ENCODE results near the gene SLC12A7. TPM values are rescaled to one million over a fixed set of nuclear protein-coding genes. Genes with fewer than 3 reads are reported as not detected.

Gene SLC12A7
- total and polyA plus RNA-seq, 9 of the 15 experiments (the other 6 are each of a cell fraction or from before 2014, with no cell fraction given), result 0.01 to 3.1 (median 0.56) TPM

GRCh38 chr5:1069720-1070088 lies 42.2 kb downstream of the SLC12A7 start:
- H3K79me2 ChIP-seq (ENCODE audit: control insufficient read depth, insufficient read depth, low read length), result no peaks in the 10 kb centered on the region
- no peak overlapping the region for H3K27ac ChIP-seq (ENCODE audit: extremely low read depth, low read depth, low read length)
- DNase-seq (ENCODE audit: extremely low read depth in 1 of 4, low spot score in 3 of 4) (no peak), FAIRE-seq (no peak), ATAC-seq (no peak)
- 40% methylated on average over 13 of the region's 15 CpGs for WGBS (ENCODE audit: insufficient coverage, low coverage, missing lambda C conversion rate)
- ChIA-PET POLR2A (interaction anchor here (0.7 kb wide), 1 partner anchor 745 kb away, joined by 3 read pairs; no protein-coding TSS in a partner anchor), CTCF (ENCODE audit: low intra/inter-chr PET ratio) (no interaction called here)
- no peak overlapping the region for H3K9ac ChIP-seq (ENCODE audit: insufficient read depth in 1 of 2, low read depth in 2 of 2, low read length in 2 of 2)
- no TSS peak for BruUV-seq (replicated peaks)
- intact Hi-C loops (cut with micrococcal nuclease), result loop anchor here (5.0 kb wide), 1 partner anchor 48 kb away; no protein-coding TSS in a partner anchor
- H3K4me3 ChIP-seq, result no peak overlapping the region
- peaks cover 14 to 39% of the 10 kb centered on the region in 2 experiments; a peak in 4 of 5 replicates for H3K4me1 ChIP-seq (replicated peaks in 1 of 2; ENCODE audit: control insufficient read depth in 2 of 2, insufficient read depth in 2 of 2, low read length in 2 of 2)
- in situ Hi-C loops (cut with MboI), result no loop called here
- no peak overlapping the region for H3K4me2 ChIP-seq (ENCODE audit: insufficient read depth, low read length)
- no peaks in the 10 kb centered on the region for H3K9me1 ChIP-seq (ENCODE audit: control insufficient read depth, insufficient read depth, low read length)
- H3K36me3 ChIP-seq (ENCODE audit: control insufficient read depth, insufficient read depth, low read length), result no peaks in the 10 kb centered on the region
- H3K27me3 ChIP-seq (ENCODE audit: control insufficient read depth in 2 of 2, insufficient read depth in 2 of 2, low read length in 2 of 2), result peaks cover 0 to 38% of the 10 kb centered on the region in 2 experiments; a peak in 3 of 5 replicates
- peaks cover 18% of the 10 kb centered on the region for H4K20me1 ChIP-seq (replicated peaks; ENCODE audit: control insufficient read depth, insufficient read depth, low read length)
- H3K9me3 ChIP-seq (replicated peaks; ENCODE audit: control insufficient read depth, insufficient read depth, low read depth, low read length), result no peaks in the 10 kb centered on the region
- no peak overlapping the region for H2AFZ ChIP-seq (ENCODE audit: low read depth, low read length)
- TF ChIP-seq MED1 (CRISPR knock-in tag; IDR thresholded peaks at IDR 0.05; ENCODE audit: borderline replicate concordance) (no peak), HDGF (IDR thresholded peaks at IDR 0.05) (no peak), ZBTB2 (IDR thresholded peaks at IDR 0.05) (no peak), ZNF324 (CRISPR knock-in tag; IDR thresholded peaks at IDR 0.05) (no peak), ZNF311 (CRISPR knock-in tag; IDR thresholded peaks at IDR 0.05) (no peak), DMBX1 (CRISPR knock-in tag; IDR thresholded peaks at IDR 0.05; ENCODE audit: borderline replicate concordance) (no peak), ZNF232 (CRISPR knock-in tag; IDR thresholded peaks at IDR 0.05) (no peak), ELK1 (CRISPR knock-in tag; IDR thresholded peaks at IDR 0.05) (no peak), RFX5 (IDR thresholded peaks at IDR 0.05; ENCODE audit: low read depth, low read length) (no peak), GTF2E2 (tag; IDR thresholded peaks at IDR 0.05) (no peak), FOS (IDR thresholded peaks at IDR 0.05; ENCODE audit: extremely low read depth, insufficient read length) (no peak), C11orf30 (IDR thresholded peaks at IDR 0.05; ENCODE audit: low read depth) (no peak), ASH1L (IDR thresholded peaks at IDR 0.05; ENCODE audit: borderline replicate concordance, low read depth, partially characterized antibody) (no peak), SIN3A (IDR thresholded peaks at IDR 0.05; ENCODE audit: borderline replicate concordance in 2 of 2, control insufficient read depth in 1 of 2, low read depth in 2 of 2, low read length in 2 of 2) (no peak), JUN (IDR thresholded peaks at IDR 0.05; ENCODE audit: borderline replicate concordance, low read depth, low read length) (no peak), JUN (CRISPR knock-in tag; IDR thresholded peaks at IDR 0.05; ENCODE audit: borderline replicate concordance) (no peak), POLR2AphosphoS5 (IDR thresholded peaks at IDR 0.05; ENCODE audit: control insufficient read depth, insufficient read depth, low read depth, low read length) (no peak), ZNF395 (CRISPR knock-in tag; IDR thresholded peaks at IDR 0.05) (no peak), TSC22D4 (tag; IDR thresholded peaks at IDR 0.05) (no peak)

Data from K562 (cell line).